ENCODE results near the gene JSRP1. TPM values are rescaled to one million over a fixed set of nuclear protein-coding genes. Genes with fewer than 3 reads are reported as not detected.

Gene JSRP1, protein sequence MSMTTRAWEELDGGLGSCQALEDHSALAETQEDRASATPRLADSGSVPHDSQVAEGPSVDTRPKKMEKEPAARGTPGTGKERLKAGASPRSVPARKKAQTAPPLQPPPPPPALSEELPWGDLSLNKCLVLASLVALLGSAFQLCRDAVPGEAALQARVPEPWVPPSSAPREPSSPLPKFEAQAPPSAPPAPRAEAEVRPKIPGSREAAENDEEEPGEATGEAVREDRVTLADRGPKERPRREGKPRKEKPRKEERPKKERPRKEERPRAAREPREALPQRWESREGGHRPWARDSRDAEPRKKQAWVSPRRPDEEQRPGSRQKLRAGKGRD
- total RNA-seq: 0.30 TPM in 1 of 2 replicates, not detected in the other
- polyA plus RNA-seq: 0.91 and 0.93 TPM in 2 replicates

DNA sequence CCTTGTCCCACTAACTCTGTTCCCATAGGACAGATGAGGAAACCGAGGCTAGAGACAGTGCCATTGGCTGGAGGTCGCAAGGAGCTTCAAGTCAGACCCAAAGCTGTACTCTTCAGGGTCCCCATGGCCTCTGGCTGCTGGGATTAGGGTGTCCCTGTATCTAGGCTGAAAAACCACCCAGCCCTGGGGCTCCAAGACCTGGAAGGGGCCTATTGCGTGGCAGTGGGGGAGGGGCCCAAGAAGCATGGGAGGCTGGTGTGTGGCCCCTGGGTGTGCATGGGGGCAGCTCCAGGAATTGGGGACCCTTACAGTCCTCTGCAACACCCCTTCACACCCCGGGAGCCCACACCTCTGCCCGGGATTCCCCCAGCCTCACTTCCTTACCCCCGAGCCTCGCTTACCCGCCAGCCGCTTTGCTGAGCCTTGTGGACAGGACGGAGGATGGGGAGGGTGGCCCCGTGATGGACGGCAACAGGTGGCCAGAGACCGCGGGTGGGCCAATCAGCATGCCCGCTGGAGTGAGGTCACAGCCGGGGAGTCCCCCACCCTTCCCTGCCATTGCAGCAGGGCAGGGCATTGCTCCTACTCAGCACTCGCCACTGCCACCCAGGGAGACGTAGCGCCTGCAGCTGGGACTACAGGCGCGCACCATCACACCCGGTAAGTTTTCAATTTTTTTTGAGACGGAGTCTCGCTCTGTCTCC is at the start of gene JSRP1:
Gene JSRP1, minus strand, starts transcription at position 436 of the 704 bp plus-strand sequence. CDS start 1,103 bp downstream, outside the sequence.
- 90% methylated on average over 24 of the region's 24 CpGs for WGBS (ENCODE audit: low lambda C conversion rate, missing lambda C conversion rate)
- H3K36me3 ChIP-seq (replicated peaks; ENCODE audit: insufficient read depth, low read depth): no peaks in the 10 kb centered on the region
- H2AFZ ChIP-seq: no peak within 1 kb of the TSS
- no peak within 1 kb of the TSS for H3K4me2 ChIP-seq
- H4K20me1 ChIP-seq (ENCODE audit: insufficient read depth, poor library complexity, severe bottlenecking): no peaks in the 10 kb centered on the region
- H3K4me1 ChIP-seq (ENCODE audit: insufficient read depth): peaks cover 13% of the 10 kb centered on the region
- no peaks in the 10 kb centered on the region for H3K9me3 ChIP-seq (ENCODE audit: low read depth)
- H3K9me2 ChIP-seq (replicated peaks; ENCODE audit: insufficient read depth): no peaks in the 10 kb centered on the region
- H3K27me3 ChIP-seq: no peaks in the 10 kb centered on the region
- TF ChIP-seq, protein P1, sequence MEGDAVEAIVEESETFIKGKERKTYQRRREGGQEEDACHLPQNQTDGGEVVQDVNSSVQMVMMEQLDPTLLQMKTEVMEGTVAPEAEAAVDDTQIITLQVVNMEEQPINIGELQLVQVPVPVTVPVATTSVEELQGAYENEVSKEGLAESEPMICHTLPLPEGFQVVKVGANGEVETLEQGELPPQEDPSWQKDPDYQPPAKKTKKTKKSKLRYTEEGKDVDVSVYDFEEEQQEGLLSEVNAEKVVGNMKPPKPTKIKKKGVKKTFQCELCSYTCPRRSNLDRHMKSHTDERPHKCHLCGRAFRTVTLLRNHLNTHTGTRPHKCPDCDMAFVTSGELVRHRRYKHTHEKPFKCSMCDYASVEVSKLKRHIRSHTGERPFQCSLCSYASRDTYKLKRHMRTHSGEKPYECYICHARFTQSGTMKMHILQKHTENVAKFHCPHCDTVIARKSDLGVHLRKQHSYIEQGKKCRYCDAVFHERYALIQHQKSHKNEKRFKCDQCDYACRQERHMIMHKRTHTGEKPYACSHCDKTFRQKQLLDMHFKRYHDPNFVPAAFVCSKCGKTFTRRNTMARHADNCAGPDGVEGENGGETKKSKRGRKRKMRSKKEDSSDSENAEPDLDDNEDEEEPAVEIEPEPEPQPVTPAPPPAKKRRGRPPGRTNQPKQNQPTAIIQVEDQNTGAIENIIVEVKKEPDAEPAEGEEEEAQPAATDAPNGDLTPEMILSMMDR (IDR thresholded peaks at IDR 0.05; ENCODE audit: poor library complexity): no peak
- TF ChIP-seq EZH2 (IDR thresholded peaks at IDR 0.05; ENCODE audit: borderline replicate concordance): no peak
- H3K79me2 ChIP-seq: no peaks in the 10 kb centered on the region
- no peak within 1 kb of the TSS for H3K4me3 ChIP-seq
- no peak for DNase-seq (ENCODE audit: low spot score)
- no peak within 1 kb of the TSS for H3K27ac ChIP-seq

DNA sequence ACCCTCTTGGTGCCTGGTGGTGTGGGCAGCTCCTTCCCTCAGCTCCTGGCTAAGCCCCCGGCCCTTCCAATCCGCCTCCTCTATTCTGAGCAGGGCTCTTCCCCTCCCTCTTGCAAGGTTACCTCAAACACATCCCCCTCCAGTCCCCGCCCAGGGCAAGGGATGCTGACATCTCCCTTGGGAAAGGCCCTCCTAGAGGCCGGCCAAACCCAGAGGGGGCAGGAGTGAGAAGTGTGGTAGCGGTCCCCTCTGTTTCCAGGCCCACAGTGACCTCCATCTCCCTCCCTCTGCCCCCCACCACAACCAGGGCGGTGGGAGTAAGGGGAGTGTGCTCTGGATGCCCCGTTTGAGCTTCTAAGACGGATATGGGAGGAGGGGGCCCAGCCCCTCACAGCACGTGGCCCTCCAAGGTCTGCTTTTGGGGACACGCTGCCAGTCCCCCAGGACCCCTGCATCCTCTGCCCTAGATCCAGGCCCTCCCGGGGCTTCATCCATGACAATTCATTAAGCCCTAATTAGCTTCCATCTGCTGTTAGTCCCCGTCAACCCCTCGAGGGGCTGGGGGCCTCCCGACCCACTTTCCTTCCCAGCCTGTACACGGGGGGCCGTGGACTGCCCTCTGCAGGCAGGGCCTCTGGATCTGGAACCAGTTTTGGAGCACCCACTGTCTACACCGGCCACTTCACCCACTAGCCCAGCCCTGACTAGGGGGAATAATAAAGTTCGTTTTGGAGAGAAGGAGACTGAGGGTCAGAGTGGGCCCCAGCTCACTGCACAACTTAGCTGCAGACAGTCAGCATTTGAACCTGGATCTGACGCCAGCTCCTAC is 49.4 kb upstream of the JSRP1 start:
- no peaks in the 10 kb centered on the region for H3K9me2 ChIP-seq (replicated peaks; ENCODE audit: insufficient read depth)
- TF ChIP-seq, protein P1 (IDR thresholded peaks at IDR 0.05; ENCODE audit: poor library complexity): no peak
- TF ChIP-seq EZH2phosphoT487 (IDR thresholded peaks at IDR 0.05; ENCODE audit: low read depth, severe bottlenecking, unreplicated experiment): no peak
- TF ChIP-seq EZH2 (IDR thresholded peaks at IDR 0.05; ENCODE audit: borderline replicate concordance): no peak
- H3K4me3 ChIP-seq: no peak overlapping the region
- no peaks in the 10 kb centered on the region for H4K20me1 ChIP-seq (ENCODE audit: insufficient read depth, poor library complexity, severe bottlenecking)
- H3K36me3 ChIP-seq (replicated peaks; ENCODE audit: insufficient read depth, low read depth): no peaks in the 10 kb centered on the region
- no peaks in the 10 kb centered on the region for H3K4me1 ChIP-seq (ENCODE audit: insufficient read depth)
- no peak overlapping the region for H3K4me2 ChIP-seq
- DNase-seq (ENCODE audit: low spot score): no peak
- H2AFZ ChIP-seq: no peak overlapping the region
- H3K79me2 ChIP-seq: no peaks in the 10 kb centered on the region
- no peak overlapping the region for H3K27ac ChIP-seq
- H3K9me3 ChIP-seq (ENCODE audit: low read depth): no peaks in the 10 kb centered on the region
- peaks cover 23% of the 10 kb centered on the region for H3K27me3 ChIP-seq
- 85% methylated on average over 19 of the region's 19 CpGs for WGBS (ENCODE audit: low lambda C conversion rate, missing lambda C conversion rate)

DNA sequence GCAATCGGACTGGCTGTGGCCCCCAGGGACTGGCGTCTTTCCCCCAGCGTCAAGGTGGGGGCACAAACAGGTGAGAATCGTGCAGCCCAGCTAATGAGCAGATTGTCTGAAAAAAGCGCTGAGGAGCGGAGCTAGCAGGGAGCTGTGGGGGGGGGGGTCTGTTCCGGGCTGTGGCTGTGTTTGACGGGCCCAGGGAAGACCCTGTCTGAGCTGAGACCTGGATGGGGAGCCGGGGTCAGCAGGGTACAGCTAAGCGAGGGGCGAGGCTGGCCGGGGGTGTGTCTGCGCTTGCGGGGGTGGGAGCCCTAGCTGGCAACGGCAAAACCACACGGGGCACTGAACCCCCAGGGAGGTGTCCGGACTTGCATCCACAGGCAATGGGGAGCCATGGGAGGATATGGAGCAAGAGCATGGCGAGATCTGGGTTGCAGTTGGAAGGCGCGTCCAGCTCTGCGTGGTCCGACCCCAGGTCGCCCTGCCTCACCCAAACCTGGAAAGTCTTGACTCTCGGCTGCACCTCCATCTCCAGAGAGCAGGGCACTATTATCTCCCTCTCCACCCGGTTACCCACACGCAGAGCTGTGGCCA is 47.1 kb upstream of the JSRP1 start:
- no peak overlapping the region for H3K4me3 ChIP-seq
- 86% methylated on average over 20 of the region's 26 CpGs for WGBS (ENCODE audit: low lambda C conversion rate, missing lambda C conversion rate)
- H3K4me2 ChIP-seq: no peak overlapping the region
- no peaks in the 10 kb centered on the region for H3K4me1 ChIP-seq (ENCODE audit: insufficient read depth)
- TF ChIP-seq EZH2phosphoT487 (IDR thresholded peaks at IDR 0.05; ENCODE audit: low read depth, severe bottlenecking, unreplicated experiment) (no peak), EZH2 (IDR thresholded peaks at IDR 0.05; ENCODE audit: borderline replicate concordance) (no peak)
- TF ChIP-seq, protein P1 (IDR thresholded peaks at IDR 0.05; ENCODE audit: poor library complexity): no peak
- no peak overlapping the region for H3K27ac ChIP-seq
- H3K79me2 ChIP-seq: no peaks in the 10 kb centered on the region
- H4K20me1 ChIP-seq (ENCODE audit: insufficient read depth, poor library complexity, severe bottlenecking): no peaks in the 10 kb centered on the region
- H3K36me3 ChIP-seq (replicated peaks; ENCODE audit: insufficient read depth, low read depth): no peaks in the 10 kb centered on the region
- H2AFZ ChIP-seq: no peak overlapping the region
- no peaks in the 10 kb centered on the region for H3K9me3 ChIP-seq (ENCODE audit: low read depth)
- peaks cover 18% of the 10 kb centered on the region for H3K27me3 ChIP-seq
- no peaks in the 10 kb centered on the region for H3K9me2 ChIP-seq (replicated peaks; ENCODE audit: insufficient read depth)
- DNase-seq (ENCODE audit: low spot score): no peak

Measured in hepatocyte (in vitro differentiated cells).